Endometrial microvascular endothelial cells (primary cell): ENCODE data around the gene ECHDC3. TPM values are rescaled to one million over a fixed set of nuclear protein-coding genes. Genes with fewer than 3 reads are reported as not detected.

Experiments
- in situ Hi-C: cut with HindIII; loops from 2 replicates; pipeline ENCODE4 v1.10.0; 2017; ENCODE audit warnings: low sequenced_read_pairs, low pct_unique_long_range_greater_than_20kb; ENCODE audit errors: inconsistent ontology term
- total RNA-seq: library from RNA; depleted of rRNA; stranded (reverse); fragments of >200 nt; gene quantifications from one replicate; pipeline ENCODE4 v1.2.3, GENCODE V29; 2015; ENCODE audit errors: inconsistent ontology term

The ECHDC3 gene
- total RNA-seq, 1 donor from 2014 or later, result 16.8 TPM

DNA sequence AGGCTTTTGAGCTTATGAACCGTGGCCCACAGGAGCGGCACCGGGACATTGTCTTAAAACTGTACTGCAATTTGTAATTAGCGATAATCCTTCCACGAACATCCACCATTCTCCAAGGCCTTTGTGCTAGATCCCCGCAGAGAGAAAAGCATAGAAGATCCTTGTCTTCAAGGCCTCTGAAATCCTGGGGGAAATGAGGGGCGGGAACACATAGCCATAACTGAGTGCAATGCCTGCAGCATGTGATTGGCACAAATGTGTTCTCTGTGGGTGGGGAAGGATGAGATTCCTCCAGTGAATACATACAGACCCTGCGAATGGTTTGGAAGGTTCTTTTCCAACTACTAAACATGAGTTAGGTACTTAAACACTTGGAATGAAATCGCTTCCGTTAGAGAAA lies 55.1 kb downstream of the ECHDC3 start:
- in situ Hi-C loops, result no loop called here

DNA sequence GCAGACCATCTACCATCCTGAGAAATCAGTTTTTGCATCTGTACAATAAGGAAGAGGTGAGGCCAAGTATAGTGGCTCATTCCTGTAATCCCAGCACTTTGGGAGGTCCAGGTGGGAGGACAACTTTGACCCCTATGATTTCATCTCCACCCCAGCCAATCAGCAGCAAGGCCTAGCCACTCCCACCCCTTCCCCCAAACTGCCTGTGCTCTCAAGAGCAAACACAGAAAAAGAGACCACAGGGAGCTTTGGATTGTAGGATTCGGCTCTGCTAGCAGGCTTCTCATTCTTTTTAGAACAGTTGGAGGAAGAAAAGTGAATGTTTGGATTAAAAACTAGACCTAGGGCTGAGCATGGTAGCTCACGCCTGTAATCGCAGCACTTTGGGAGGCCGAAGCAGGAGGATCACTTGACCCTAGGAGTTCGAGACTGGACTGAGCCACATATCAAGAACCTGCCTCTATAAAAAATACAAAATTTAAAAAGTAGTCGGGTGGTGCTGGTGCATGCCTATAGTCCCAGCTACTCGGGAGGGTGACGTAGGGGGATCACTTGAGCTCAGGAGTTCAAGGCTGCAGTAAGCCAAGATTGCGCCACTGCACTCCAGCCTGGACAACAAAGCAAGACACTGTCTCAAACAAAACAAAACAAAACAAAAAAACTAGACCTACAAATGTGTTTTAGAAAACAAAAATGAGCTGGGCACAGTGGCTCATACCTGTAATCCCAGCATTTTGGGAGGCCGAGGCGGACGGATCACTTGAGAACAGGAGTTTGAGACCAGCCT lies 55.9 kb downstream of the ECHDC3 start:
- in situ Hi-C loops, result no loop called here

DNA sequence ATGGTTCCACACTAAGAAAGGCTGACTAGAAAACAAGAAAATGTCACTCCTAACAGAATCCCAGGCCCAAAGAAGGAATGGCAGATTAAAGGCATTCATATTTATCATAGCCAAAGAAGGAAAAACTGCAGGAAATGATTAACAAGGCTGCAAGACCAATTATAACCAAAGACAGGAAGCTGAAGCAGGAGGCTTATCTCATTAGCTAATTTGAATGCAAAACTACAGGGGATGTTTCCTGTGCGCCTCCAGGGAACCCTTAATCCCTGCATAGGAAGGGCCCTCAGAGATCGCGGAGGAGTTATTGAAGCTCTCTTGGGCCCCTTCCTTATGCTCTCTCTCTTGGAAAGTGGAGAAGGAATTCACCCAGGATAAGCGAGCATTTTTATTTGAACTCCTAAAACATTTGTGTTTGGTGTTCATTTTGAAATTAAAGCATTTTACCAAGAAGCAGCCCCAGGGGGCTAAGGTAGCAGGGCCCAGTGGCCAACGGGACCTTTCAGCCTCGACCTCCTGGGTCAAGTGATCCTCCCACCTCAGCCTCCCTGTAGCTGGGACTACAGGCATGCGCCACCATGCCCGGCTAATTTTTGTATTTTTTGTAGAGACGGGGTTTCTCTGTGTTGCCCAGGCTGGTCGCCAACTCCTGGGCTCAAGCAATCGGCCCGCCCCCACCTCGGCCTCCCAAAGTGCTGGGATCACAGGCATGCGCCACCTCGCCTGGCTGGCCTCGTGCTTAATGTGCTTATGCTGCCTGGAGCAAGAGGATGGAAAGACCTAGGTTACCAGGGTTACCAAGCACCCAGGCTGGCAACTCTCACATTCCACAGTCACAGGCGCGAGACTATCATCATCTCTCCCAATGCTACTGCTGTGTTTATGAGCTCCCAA lies 56.9 kb downstream of the ECHDC3 start:
- in situ Hi-C loops, result no loop called here

GRCh38 chr10:11799736-11800080 lies 57.5 kb downstream of the ECHDC3 start:
- in situ Hi-C loops, result no loop called here

DNA sequence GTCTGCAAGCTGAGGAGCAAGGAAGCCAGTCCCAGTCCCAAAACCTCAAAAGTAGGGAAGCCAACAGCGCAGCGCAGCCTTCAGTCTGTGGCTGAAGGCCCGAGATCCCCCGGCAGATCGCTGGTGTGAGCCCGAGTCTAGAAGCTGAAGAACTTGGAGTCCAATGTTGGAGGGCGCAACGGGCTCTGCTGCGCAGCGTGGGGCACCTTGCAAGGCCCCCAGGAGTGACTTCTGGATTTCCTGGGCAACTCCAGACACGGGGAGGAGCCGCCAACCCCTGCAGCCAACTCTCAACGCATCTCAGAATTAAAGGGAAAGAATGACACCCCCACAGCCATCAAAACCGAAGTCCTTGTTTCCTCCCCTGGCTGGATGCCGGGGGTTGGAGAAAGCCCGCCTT lies 62.2 kb downstream of the ECHDC3 start:
- in situ Hi-C loops, result no loop called here

- in situ Hi-C loops, result no loop called here
Measured at GRCh38 chr10:11805792-11806191, 63.6 kb downstream of the ECHDC3 start.

- in situ Hi-C loops, result no loop called here
Measured at GRCh38 chr10:11806706-11807105, 64.5 kb downstream of the ECHDC3 start.

- in situ Hi-C loops, result no loop called here
Measured at GRCh38 chr10:11808808-11809207, 66.6 kb downstream of the ECHDC3 start.

DNA sequence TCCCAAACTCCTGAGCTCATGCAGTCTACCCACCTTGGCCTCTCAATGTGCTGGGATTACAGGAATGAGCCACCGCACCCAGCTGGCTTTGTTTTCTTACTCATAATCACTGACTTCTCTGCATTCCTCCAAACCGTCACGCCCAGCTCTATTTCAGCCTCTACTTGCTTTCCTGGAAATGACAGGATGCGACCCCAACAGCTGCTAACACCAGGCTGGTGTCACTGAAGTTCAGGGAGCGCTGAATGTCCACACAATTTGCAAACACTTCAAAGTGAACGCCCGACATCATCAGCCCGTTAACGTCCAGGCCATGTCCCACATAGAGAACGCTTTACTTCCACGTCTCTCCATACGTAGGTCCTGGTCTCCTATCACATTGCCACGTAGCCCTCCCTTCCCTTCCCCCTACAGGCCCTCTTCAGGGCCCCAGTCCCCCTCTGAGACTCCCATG lies 68.2 kb downstream of the ECHDC3 start:
- in situ Hi-C loops, result no loop called here

GRCh38 chr10:11810973-11811372 lies 68.8 kb downstream of the ECHDC3 start:
- in situ Hi-C loops, result no loop called here

GRCh38 chr10:11813177-11813576 lies 71.0 kb downstream of the ECHDC3 start:
- in situ Hi-C loops, result no loop called here

Other genes with a start within 250 kb of the ECHDC3 start
- gene USP6NL, start 130.7 kb upstream of the ECHDC3 start, total RNA-seq, result 14.7 TPM
- gene PROSER2, start 81.0 kb downstream of the ECHDC3 start, total RNA-seq, result 15.2 TPM